ENCODE data around the gene SORCS2. TPM values are rescaled to one million over a fixed set of nuclear protein-coding genes. Genes with fewer than 3 reads are reported as not detected.

The SORCS2 gene
- total RNA-seq, 1 experiment from 2014 or later, result 4.1 TPM

DNA sequence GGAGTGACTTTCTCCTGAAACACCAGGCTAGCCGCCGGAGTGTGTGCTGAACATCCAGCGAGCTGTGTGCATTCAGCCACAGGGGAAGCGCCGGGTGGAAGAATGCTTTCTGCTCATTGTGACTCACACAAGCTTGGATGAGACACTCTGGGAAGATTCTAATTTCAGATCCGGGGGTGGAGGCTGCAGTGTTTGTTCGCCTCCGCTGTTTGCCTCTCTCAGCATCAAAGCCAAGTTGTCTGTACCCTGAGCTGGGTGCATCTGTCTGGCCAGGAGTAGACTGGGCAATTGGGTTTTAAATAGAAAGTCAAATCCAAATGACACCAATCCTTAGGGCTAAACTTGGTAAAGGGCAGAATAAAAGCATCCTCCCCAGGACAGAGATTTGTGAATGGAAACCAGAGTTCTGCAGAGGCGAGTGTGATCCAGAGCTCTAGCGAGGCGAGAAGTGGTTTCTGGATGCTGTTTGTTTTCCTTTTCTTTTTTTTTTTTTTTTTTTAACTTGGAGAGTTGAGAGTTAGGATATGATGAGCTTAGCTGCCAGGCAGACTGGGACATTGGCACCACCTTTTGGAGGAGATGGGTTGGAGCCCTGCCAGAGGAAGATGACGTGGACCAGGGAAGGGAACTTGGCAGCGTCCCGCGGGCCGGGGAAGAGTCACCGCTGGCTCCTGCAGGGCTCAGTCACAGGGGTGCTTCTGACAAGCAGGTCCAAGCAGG, 438.4 kb downstream of the SORCS2 start:
- Histone ChIP-seq H3K4me2 (ENCODE audit: low read length) (peak overlapping the region; percentile 82), H3F3A (ENCODE audit: low read length, unreplicated experiment) (no peaks in the 10 kb centered on the region), H3K27ac (ENCODE audit: low read length) (peak overlapping the region; percentile 99), H4K20me1 (ENCODE audit: low read length) (no peaks in the 10 kb centered on the region), H3K4me1 (ENCODE audit: insufficient read depth, low read length) (peaks cover 22% of the 10 kb centered on the region), H2AFZ (ENCODE audit: low read length) (no peak overlapping the region), H3K9ac (ENCODE audit: low read length) (peak overlapping the region; percentile 84), H3K4me3 (ENCODE audit: low read length) (peak overlapping the region; percentile 55), H3K9me2 (replicated peaks; ENCODE audit: low read length) (no peaks in the 10 kb centered on the region), H3K27me3 (ENCODE audit: low read length) (no peaks in the 10 kb centered on the region), H3K79me2 (ENCODE audit: low read length) (no peaks in the 10 kb centered on the region), H3K9me3 (ENCODE audit: low read length) (no peaks in the 10 kb centered on the region), H3K36me3 (ENCODE audit: low read depth, low read length) (no peaks in the 10 kb centered on the region)
- TF ChIP-seq EZH2 (IDR thresholded peaks at IDR 0.05; ENCODE audit: low read length, unreplicated experiment), result no peak
- TF ChIP-seq EZH2phosphoT487 (IDR thresholded peaks at IDR 0.05; ENCODE audit: borderline replicate concordance, low read length), result no peak
- TF ChIP-seq, protein P1, sequence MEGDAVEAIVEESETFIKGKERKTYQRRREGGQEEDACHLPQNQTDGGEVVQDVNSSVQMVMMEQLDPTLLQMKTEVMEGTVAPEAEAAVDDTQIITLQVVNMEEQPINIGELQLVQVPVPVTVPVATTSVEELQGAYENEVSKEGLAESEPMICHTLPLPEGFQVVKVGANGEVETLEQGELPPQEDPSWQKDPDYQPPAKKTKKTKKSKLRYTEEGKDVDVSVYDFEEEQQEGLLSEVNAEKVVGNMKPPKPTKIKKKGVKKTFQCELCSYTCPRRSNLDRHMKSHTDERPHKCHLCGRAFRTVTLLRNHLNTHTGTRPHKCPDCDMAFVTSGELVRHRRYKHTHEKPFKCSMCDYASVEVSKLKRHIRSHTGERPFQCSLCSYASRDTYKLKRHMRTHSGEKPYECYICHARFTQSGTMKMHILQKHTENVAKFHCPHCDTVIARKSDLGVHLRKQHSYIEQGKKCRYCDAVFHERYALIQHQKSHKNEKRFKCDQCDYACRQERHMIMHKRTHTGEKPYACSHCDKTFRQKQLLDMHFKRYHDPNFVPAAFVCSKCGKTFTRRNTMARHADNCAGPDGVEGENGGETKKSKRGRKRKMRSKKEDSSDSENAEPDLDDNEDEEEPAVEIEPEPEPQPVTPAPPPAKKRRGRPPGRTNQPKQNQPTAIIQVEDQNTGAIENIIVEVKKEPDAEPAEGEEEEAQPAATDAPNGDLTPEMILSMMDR (conservative IDR thresholded peaks at IDR 0.05; ENCODE audit: low read depth, low read length), result no peak; the same call in 1 of the 2 replicates
- DNase-seq, result peak; percentile 94
- ChIA-PET CTCF (interaction anchor here (0.6 kb wide), 8 partner anchors 40 to 295 kb away, joined by 3 to 8 read pairs (median 4); no protein-coding TSS in a partner anchor), POLR2A (ENCODE audit: unreplicated experiment) (interaction anchor here (0.6 kb wide), 1 partner anchor 309 kb away, joined by 11 read pairs; the partner anchor contains the start of gene AFAP1)
- ATAC-seq, result peak; percentile 90
- intact Hi-C loops (cut with micrococcal nuclease), result no loop called here
- BruUV-seq (replicated peaks), result no TSS peak

DNA sequence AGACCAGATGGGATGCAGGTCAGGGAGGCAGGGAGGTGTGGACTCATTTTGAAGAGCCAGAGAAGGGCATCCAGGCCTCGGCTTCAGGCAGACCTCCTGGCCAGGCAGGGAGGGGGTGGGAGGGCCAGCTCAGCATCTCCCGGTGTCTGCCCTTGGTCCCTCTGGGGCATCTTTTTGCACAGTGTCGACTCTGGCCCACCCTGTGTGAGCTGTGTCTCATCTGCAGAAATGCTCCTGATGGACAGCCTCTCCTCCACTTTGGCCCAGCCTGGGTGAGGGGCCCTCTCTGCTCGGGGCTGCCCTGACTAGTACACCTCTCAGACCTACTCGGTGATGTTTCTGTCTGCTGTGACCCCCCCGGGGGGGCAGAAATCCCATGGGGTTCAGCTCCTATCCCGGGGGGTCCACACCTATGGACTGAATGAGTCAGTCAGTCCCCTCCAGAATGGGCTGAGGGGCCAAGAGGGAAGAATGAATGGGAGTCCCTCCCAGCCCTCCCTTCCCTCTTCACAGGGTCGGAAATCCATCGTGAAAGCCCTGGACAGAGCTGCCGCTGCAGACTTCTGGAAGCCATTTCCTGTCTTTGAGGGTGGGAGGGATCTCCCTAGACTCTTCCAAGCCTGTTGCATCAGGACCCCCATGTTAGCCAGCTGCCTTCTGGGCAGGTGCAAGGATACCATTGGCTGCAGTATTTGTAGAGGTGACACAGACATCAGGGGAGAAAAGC, 439.1 kb downstream of the SORCS2 start:
- H3K4me2 ChIP-seq (ENCODE audit: low read length), result peak overlapping the region; percentile 82; the same call in 1 of the 2 replicates
- peak; percentile 8; the same call in 1 of the 2 replicates for ATAC-seq

More for the DNA sequence above, 439.1 kb downstream of the SORCS2 start:
- ChIA-PET CTCF (interaction anchor here (0.6 kb wide), 7 partner anchors 40 to 296 kb away, joined by 3 to 8 read pairs (median 4); no protein-coding TSS in a partner anchor), POLR2A (ENCODE audit: unreplicated experiment) (interaction anchor here (0.6 kb wide), 1 partner anchor 308 kb away, joined by 11 read pairs; the partner anchor contains the start of gene AFAP1)
- peaks cover 22% of the 10 kb centered on the region for H3K4me1 ChIP-seq (ENCODE audit: insufficient read depth, low read length)
- H3K9me2 ChIP-seq (replicated peaks; ENCODE audit: low read length), result no peaks in the 10 kb centered on the region
- H3K27ac ChIP-seq (ENCODE audit: low read length), result peak overlapping the region; percentile 99
- H3K27me3 ChIP-seq (ENCODE audit: low read length), result no peaks in the 10 kb centered on the region
- H3K9me3 ChIP-seq (ENCODE audit: low read length), result no peaks in the 10 kb centered on the region
- intact Hi-C loops (cut with micrococcal nuclease), result no loop called here
- DNase-seq, result no peak
- TF ChIP-seq EZH2phosphoT487 (IDR thresholded peaks at IDR 0.05; ENCODE audit: borderline replicate concordance, low read length) (no peak), EZH2 (IDR thresholded peaks at IDR 0.05; ENCODE audit: low read length, unreplicated experiment) (no peak)
- TF ChIP-seq, protein P1 (conservative IDR thresholded peaks at IDR 0.05; ENCODE audit: low read depth, low read length), result no peak
- no peaks in the 10 kb centered on the region for H3F3A ChIP-seq (ENCODE audit: low read length, unreplicated experiment)
- H3K4me3 ChIP-seq (ENCODE audit: low read length), result no peak overlapping the region
- H3K9ac ChIP-seq (ENCODE audit: low read length), result no peak overlapping the region; the same call in 1 of the 2 replicates
- H3K36me3 ChIP-seq (ENCODE audit: low read depth, low read length), result no peaks in the 10 kb centered on the region
- no peaks in the 10 kb centered on the region for H4K20me1 ChIP-seq (ENCODE audit: low read length)
- H3K79me2 ChIP-seq (ENCODE audit: low read length), result no peaks in the 10 kb centered on the region
- no peak overlapping the region for H2AFZ ChIP-seq (ENCODE audit: low read length)
- no TSS peak for BruUV-seq (replicated peaks)

Measured in PC-3 (cell line).